ENCODE data around the gene FREM2.

DNA sequence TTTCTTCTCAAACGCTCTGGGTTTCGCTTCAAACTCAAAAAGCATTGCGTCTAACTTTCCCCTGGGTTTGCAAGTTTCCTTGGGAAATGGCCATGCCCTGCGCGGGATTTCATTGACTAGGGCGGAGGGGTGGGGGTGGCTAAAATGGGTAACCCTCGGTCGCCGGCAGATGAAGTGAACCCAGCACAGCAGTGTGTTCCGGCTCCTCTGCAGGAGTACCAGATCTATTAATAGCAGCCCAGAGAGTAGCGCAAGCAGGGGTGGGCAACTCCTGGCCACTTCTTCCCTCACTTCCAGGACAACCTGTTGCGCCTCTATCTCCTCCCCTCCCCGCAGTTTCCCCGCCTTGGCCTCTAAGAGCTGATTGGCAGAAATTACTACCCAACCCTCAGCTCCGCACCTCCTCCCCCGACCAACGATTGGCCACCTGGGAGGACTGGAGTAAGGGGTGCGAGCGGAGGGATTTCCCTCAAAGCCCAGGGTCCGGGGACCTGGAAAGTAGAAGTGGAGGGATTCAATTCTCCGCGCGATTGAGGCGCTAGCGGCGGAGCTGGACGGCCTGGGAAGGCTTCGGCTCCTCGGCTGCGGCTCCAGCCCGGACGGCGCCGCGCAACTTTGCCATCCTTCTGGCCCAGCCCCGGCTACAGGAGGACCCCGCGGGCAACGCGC, at the start of gene FREM2:
- TF ChIP-seq, protein P1, sequence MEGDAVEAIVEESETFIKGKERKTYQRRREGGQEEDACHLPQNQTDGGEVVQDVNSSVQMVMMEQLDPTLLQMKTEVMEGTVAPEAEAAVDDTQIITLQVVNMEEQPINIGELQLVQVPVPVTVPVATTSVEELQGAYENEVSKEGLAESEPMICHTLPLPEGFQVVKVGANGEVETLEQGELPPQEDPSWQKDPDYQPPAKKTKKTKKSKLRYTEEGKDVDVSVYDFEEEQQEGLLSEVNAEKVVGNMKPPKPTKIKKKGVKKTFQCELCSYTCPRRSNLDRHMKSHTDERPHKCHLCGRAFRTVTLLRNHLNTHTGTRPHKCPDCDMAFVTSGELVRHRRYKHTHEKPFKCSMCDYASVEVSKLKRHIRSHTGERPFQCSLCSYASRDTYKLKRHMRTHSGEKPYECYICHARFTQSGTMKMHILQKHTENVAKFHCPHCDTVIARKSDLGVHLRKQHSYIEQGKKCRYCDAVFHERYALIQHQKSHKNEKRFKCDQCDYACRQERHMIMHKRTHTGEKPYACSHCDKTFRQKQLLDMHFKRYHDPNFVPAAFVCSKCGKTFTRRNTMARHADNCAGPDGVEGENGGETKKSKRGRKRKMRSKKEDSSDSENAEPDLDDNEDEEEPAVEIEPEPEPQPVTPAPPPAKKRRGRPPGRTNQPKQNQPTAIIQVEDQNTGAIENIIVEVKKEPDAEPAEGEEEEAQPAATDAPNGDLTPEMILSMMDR (IDR thresholded peaks at IDR 0.05; ENCODE audit: low read length) = no peak
- no peak for TF ChIP-seq EZH2 (optimal IDR thresholded peaks at IDR 0.05; ENCODE audit: low read depth, low read length)

Data from MM.1S (cell line).